Measurements from ENCODE around the gene F13A1.

Gene F13A1

GRCh38 chr6:6227896-6228295 lies 92.6 kb downstream of the F13A1 start:
- Histone ChIP-seq H3K9ac (ENCODE audit: insufficient read length) (no peak overlapping the region), H3K4me3 (no peak overlapping the region), H3K9me3 (ENCODE audit: low read depth, low read length) (no peaks in the 10 kb centered on the region), H3K27ac (no peak overlapping the region), H3K36me3 (ENCODE audit: insufficient read depth, low read length) (no peaks in the 10 kb centered on the region)
- TF ChIP-seq EZH2 (IDR thresholded peaks at IDR 0.05) (no peak), FOXP2 (optimal IDR thresholded peaks at IDR 0.05; ENCODE audit: control extremely low read depth, extremely low read length, insufficient read depth) (no peak), POLR2AphosphoS5 (IDR thresholded peaks at IDR 0.05; ENCODE audit: borderline replicate concordance, low read depth, low read length) (no peak)
- DNase-seq (ENCODE audit: low read depth, low spot score) = no peak

GRCh38 chr6:6225885-6226529 lies 94.5 kb downstream of the F13A1 start:
- Histone ChIP-seq H3K9me3 (ENCODE audit: low read depth, low read length) (no peaks in the 10 kb centered on the region), H3K36me3 (ENCODE audit: insufficient read depth, low read length) (no peaks in the 10 kb centered on the region), H3K4me3 (no peak overlapping the region), H3K27ac (no peak overlapping the region), H3K9ac (ENCODE audit: insufficient read length) (no peak overlapping the region)
- DNase-seq (ENCODE audit: low read depth, low spot score) = no peak
- TF ChIP-seq FOXP2 (optimal IDR thresholded peaks at IDR 0.05; ENCODE audit: control extremely low read depth, extremely low read length, insufficient read depth) (no peak), POLR2AphosphoS5 (IDR thresholded peaks at IDR 0.05; ENCODE audit: borderline replicate concordance, low read depth, low read length) (no peak), EZH2 (IDR thresholded peaks at IDR 0.05) (no peak)

GRCh38 chr6:6224933-6225486 lies 95.5 kb downstream of the F13A1 start:
- no peaks in the 10 kb centered on the region for H3K9me3 ChIP-seq (ENCODE audit: low read depth, low read length)
- DNase-seq (ENCODE audit: low read depth, low spot score) = no peak
- H3K36me3 ChIP-seq (ENCODE audit: insufficient read depth, low read length) = no peaks in the 10 kb centered on the region
- H3K4me3 ChIP-seq = no peak overlapping the region
- TF ChIP-seq POLR2AphosphoS5 (IDR thresholded peaks at IDR 0.05; ENCODE audit: borderline replicate concordance, low read depth, low read length) = no peak
- no peak for TF ChIP-seq EZH2 (IDR thresholded peaks at IDR 0.05)
- TF ChIP-seq FOXP2 (optimal IDR thresholded peaks at IDR 0.05; ENCODE audit: control extremely low read depth, extremely low read length, insufficient read depth) = no peak
- H3K27ac ChIP-seq = no peak overlapping the region
- no peak overlapping the region for H3K9ac ChIP-seq (ENCODE audit: insufficient read length)

GRCh38 chr6:6221787-6222535 lies 98.5 kb downstream of the F13A1 start:
- Histone ChIP-seq H3K36me3 (ENCODE audit: insufficient read depth, low read length) (no peaks in the 10 kb centered on the region), H3K9ac (ENCODE audit: insufficient read length) (no peak overlapping the region), H3K4me3 (no peak overlapping the region), H3K9me3 (ENCODE audit: low read depth, low read length) (no peaks in the 10 kb centered on the region), H3K27ac (no peak overlapping the region)
- TF ChIP-seq EZH2 (IDR thresholded peaks at IDR 0.05) (no peak), POLR2AphosphoS5 (IDR thresholded peaks at IDR 0.05; ENCODE audit: borderline replicate concordance, low read depth, low read length) (no peak), FOXP2 (optimal IDR thresholded peaks at IDR 0.05; ENCODE audit: control extremely low read depth, extremely low read length, insufficient read depth) (no peak)
- DNase-seq (ENCODE audit: low read depth, low spot score) = no peak

GRCh38 chr6:6220718-6221117 lies 99.7 kb downstream of the F13A1 start:
- Histone ChIP-seq H3K4me3 (no peak overlapping the region), H3K9me3 (ENCODE audit: low read depth, low read length) (no peaks in the 10 kb centered on the region), H3K27ac (no peak overlapping the region), H3K36me3 (ENCODE audit: insufficient read depth, low read length) (no peaks in the 10 kb centered on the region), H3K9ac (ENCODE audit: insufficient read length) (no peak overlapping the region)
- no peak for DNase-seq (ENCODE audit: low read depth, low spot score)
- no peak for TF ChIP-seq FOXP2 (optimal IDR thresholded peaks at IDR 0.05; ENCODE audit: control extremely low read depth, extremely low read length, insufficient read depth)
- no peak for TF ChIP-seq POLR2AphosphoS5 (IDR thresholded peaks at IDR 0.05; ENCODE audit: borderline replicate concordance, low read depth, low read length)
- no peak for TF ChIP-seq EZH2 (IDR thresholded peaks at IDR 0.05)

- no peak for DNase-seq (ENCODE audit: low read depth, low spot score)
- Histone ChIP-seq H3K9me3 (ENCODE audit: low read depth, low read length) (no peaks in the 10 kb centered on the region), H3K4me3 (no peak overlapping the region), H3K36me3 (ENCODE audit: insufficient read depth, low read length) (no peaks in the 10 kb centered on the region), H3K27ac (no peak overlapping the region), H3K9ac (ENCODE audit: insufficient read length) (no peak overlapping the region)
- no peak for TF ChIP-seq FOXP2 (optimal IDR thresholded peaks at IDR 0.05; ENCODE audit: control extremely low read depth, extremely low read length, insufficient read depth)
- TF ChIP-seq EZH2 (IDR thresholded peaks at IDR 0.05) = no peak
These were observed 100.7 kb downstream of the F13A1 start for GRCh38 chr6:6219716-6220115.

GRCh38 chr6:6218759-6219085 lies 101.7 kb downstream of the F13A1 start:
- TF ChIP-seq POLR2AphosphoS5 (IDR thresholded peaks at IDR 0.05; ENCODE audit: borderline replicate concordance, low read depth, low read length) (no peak), FOXP2 (optimal IDR thresholded peaks at IDR 0.05; ENCODE audit: control extremely low read depth, extremely low read length, insufficient read depth) (no peak), EZH2 (IDR thresholded peaks at IDR 0.05) (no peak)
- no peaks in the 10 kb centered on the region for H3K9me3 ChIP-seq (ENCODE audit: low read depth, low read length)
- no peak overlapping the region for H3K4me3 ChIP-seq
- no peaks in the 10 kb centered on the region for H3K36me3 ChIP-seq (ENCODE audit: insufficient read depth, low read length)
- no peak overlapping the region for H3K9ac ChIP-seq (ENCODE audit: insufficient read length)
- no peak for DNase-seq (ENCODE audit: low read depth, low spot score)
- no peak overlapping the region for H3K27ac ChIP-seq

- TF ChIP-seq FOXP2 (optimal IDR thresholded peaks at IDR 0.05; ENCODE audit: control extremely low read depth, extremely low read length, insufficient read depth) (no peak), POLR2AphosphoS5 (IDR thresholded peaks at IDR 0.05; ENCODE audit: borderline replicate concordance, low read depth, low read length) (no peak)
- Histone ChIP-seq H3K4me3 (no peak overlapping the region), H3K9me3 (ENCODE audit: low read depth, low read length) (no peaks in the 10 kb centered on the region), H3K36me3 (ENCODE audit: insufficient read depth, low read length) (no peaks in the 10 kb centered on the region), H3K9ac (ENCODE audit: insufficient read length) (no peak overlapping the region), H3K27ac (no peak overlapping the region)
- DNase-seq (ENCODE audit: low read depth, low spot score) = no peak
These were observed 102.4 kb downstream of the F13A1 start for GRCh38 chr6:6217855-6218758.
